A673 (cell line): Measurements from ENCODE around the gene MED27. TPM values are rescaled to one million over a fixed set of nuclear protein-coding genes. Genes with fewer than 3 reads are reported as not detected.

Experiments used
- BruUV-seq: library from RNA; stranded (reverse); fragments of 400-500 nt; replicated peaks from 2 replicates; lab custom pipeline; 2021; lab: Mats Ljungman, UMichigan
- CTCF ChIA-PET: fragments of 300-600 bp; sonication (Branson Sonifier 250); formaldehyde crosslinking; loops from one replicate; lab custom pipeline; 2022; ENCODE audit warnings: antibody characterized with exemption; lab: Charles Lee
- POLR2A ChIA-PET: fragments of 300-600 bp; sonication (Branson Sonifier 250); formaldehyde crosslinking; loops from one replicate; lab custom pipeline; 2022; ENCODE audit warnings: antibody characterized with exemption; ENCODE audit not compliant: low non-redundant PET; lab: Charles Lee
- DNase-seq: peaks from one replicate; pipeline ENCODE4 v3.0.0-alpha.2; 2015; ENCODE audit warnings: low spot score
- H3K27ac ChIP-seq: fragments of 200-600 bp; sonication (generic); 2 replicates; pipeline ENCODE4 v1.5.1; 2016; ENCODE audit warnings: mixed run types, low read depth, mild to moderate bottlenecking, mixed read lengths, antibody characterized with exemption, low read length; ENCODE audit not compliant: poor library complexity, severe bottlenecking
- H3K27me3 ChIP-seq: fragments of 200-600 bp; sonication (generic); replicated peaks from 2 replicates; pipeline ENCODE4 v1.6.1; 2017; ENCODE audit warnings: mixed run types, low read depth, mild to moderate bottlenecking, mixed read lengths, antibody characterized with exemption, low read length; ENCODE audit not compliant: insufficient read depth, poor library complexity
- H3K36me3 ChIP-seq: fragments of 200-600 bp; sonication (generic); 2 replicates; pipeline ENCODE4 v1.6.1; 2016; ENCODE audit warnings: mixed run types, mild to moderate bottlenecking, mixed read lengths, antibody characterized with exemption, low read length; ENCODE audit not compliant: insufficient read depth, poor library complexity, severe bottlenecking
- H3K4me1 ChIP-seq: fragments of 200-600 bp; sonication (generic); 2 replicates; pipeline ENCODE4 v1.6.1; 2017; ENCODE audit warnings: mixed run types, mild to moderate bottlenecking, mixed read lengths, antibody characterized with exemption, low read length; ENCODE audit not compliant: insufficient read depth, poor library complexity, severe bottlenecking
- H3K4me3 ChIP-seq: fragments of 200-600 bp; sonication (generic); 2 replicates; pipeline ENCODE4 v1.5.1; 2016; ENCODE audit warnings: low read depth, mixed run types, mild to moderate bottlenecking, mixed read lengths, low read length; ENCODE audit not compliant: poor library complexity, severe bottlenecking
- H3K9me3 ChIP-seq: fragments of 200-600 bp; sonication (generic); 2 replicates; pipeline ENCODE4 v1.6.1; 2016; ENCODE audit warnings: mixed run types, low read depth, mild to moderate bottlenecking, mixed read lengths, antibody characterized with exemption, low read length; ENCODE audit not compliant: poor library complexity, severe bottlenecking
- EZH2 ChIP-seq: fragments of 200-600 bp; sonication (generic); IDR thresholded peaks from 2 replicates; pipeline ENCODE4 v1.6.1; 2017; ENCODE audit warnings: borderline replicate concordance, low read depth, mild to moderate bottlenecking, mixed read lengths, antibody characterized with exemption, low read length; ENCODE audit not compliant: poor library complexity, severe bottlenecking
- intact Hi-C: fragments of 100-400 bp; cut with micrococcal nuclease; formaldehyde crosslinking; loops from one replicate; pipeline ENCODE4 v1.10.0; 2022; ENCODE audit not compliant: unreplicated experiment
- total RNA-seq: library from RNA; stranded (reverse); gene quantifications from 2 replicates; pipeline ENCODE4 v1.2.3, GENCODE V29; 2021
- TF ChIP-seq, protein P1 (sequence below): fragments of 300-800, 200-600 bp; sonication (generic); conservative IDR thresholded peaks from 2 replicates; pipeline ENCODE4 v1.5.1; 2017; ENCODE audit warnings: low read depth, mild to moderate bottlenecking, antibody characterized with exemption, low read length, moderate library complexity, mixed read lengths

Gene MED27
- total RNA-seq, 1 experiment from 2014 or later = 45.4 TPM

DNA sequence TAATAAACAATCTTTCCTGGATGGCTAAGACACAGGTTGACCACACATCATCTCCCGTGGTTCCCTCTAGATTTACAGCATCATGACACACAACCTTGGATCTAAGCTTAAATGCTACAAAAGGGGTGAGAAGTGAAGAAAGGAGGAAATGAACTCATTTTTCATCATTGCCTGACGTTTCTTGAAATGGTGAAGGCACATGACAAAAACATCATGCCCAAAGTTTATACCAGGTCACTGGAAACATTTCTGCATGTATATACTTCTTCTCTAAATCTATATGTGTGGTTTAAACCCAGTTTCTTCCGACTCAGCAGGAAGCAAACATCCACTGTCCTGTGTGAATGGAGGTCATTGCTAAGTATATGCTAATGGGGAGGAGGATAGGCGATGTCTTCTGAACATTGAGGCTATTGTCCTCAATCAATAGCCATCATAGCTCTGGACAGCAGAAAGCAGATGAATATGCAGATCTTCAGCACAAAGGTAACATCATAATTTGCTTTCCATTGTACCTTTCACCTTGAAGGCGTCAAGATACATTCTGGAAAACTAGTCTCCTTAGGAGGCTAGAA lies 137.4 kb downstream of the MED27 start:
- BruUV-seq = no TSS peak

GRCh38 chr9:131937451-131937850 lies 142.2 kb downstream of the MED27 start:
- BruUV-seq = no TSS peak
- Histone ChIP-seq H3K36me3 (no peaks in the 10 kb centered on the region), H3K4me1 (no peaks in the 10 kb centered on the region), H3K4me3 (no peak overlapping the region), H3K9me3 (no peaks in the 10 kb centered on the region), H3K27me3 (no peaks in the 10 kb centered on the region), H3K27ac (no peak overlapping the region)
- no peak for DNase-seq
- no peak for TF ChIP-seq EZH2
- TF ChIP-seq, protein P1, sequence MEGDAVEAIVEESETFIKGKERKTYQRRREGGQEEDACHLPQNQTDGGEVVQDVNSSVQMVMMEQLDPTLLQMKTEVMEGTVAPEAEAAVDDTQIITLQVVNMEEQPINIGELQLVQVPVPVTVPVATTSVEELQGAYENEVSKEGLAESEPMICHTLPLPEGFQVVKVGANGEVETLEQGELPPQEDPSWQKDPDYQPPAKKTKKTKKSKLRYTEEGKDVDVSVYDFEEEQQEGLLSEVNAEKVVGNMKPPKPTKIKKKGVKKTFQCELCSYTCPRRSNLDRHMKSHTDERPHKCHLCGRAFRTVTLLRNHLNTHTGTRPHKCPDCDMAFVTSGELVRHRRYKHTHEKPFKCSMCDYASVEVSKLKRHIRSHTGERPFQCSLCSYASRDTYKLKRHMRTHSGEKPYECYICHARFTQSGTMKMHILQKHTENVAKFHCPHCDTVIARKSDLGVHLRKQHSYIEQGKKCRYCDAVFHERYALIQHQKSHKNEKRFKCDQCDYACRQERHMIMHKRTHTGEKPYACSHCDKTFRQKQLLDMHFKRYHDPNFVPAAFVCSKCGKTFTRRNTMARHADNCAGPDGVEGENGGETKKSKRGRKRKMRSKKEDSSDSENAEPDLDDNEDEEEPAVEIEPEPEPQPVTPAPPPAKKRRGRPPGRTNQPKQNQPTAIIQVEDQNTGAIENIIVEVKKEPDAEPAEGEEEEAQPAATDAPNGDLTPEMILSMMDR = no peak
- ChIA-PET POLR2A (no interaction called here), CTCF (no interaction called here)
- intact Hi-C loops = no loop called here

More for the DNA sequence above, 137.4 kb downstream of the MED27 start:
- intact Hi-C loops = no loop called here
- Histone ChIP-seq H3K36me3 (no peaks in the 10 kb centered on the region), H3K9me3 (no peaks in the 10 kb centered on the region), H3K4me3 (no peak overlapping the region), H3K27ac (no peak overlapping the region), H3K27me3 (no peaks in the 10 kb centered on the region), H3K4me1 (no peaks in the 10 kb centered on the region)
- DNase-seq = no peak
- ChIA-PET POLR2A (no interaction called here), CTCF (no interaction called here)
- TF ChIP-seq EZH2 = no peak

DNA sequence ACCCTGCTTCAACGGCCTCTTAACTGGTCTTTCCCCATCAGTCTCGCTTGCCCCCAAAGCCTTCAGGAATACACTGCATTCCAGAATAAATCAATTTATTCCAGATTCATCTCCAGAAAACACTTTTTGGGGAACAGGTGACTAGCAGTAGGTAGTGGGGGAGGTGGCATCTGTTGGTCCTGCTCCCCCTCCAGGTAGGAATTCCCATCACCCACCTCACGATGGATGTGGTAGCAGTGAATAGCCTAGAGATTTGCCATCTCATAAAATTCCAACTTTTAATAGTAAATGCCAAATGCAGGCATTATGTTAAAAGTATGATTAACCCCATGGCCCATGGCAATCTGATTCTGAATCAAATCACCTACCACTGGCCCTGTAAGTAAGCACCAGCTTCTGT lies 142.7 kb downstream of the MED27 start:
- BruUV-seq = no TSS peak
- CTCF ChIA-PET = no interaction called here
- POLR2A ChIA-PET = no interaction called here

More for the DNA sequence above, 142.7 kb downstream of the MED27 start:
- H3K27me3 ChIP-seq = no peaks in the 10 kb centered on the region
- no peak overlapping the region for H3K4me3 ChIP-seq
- intact Hi-C loops = no loop called here
- no peak overlapping the region for H3K27ac ChIP-seq
- no peak for TF ChIP-seq EZH2
- TF ChIP-seq, protein P1 = no peak
- H3K9me3 ChIP-seq = no peaks in the 10 kb centered on the region
- no peaks in the 10 kb centered on the region for H3K36me3 ChIP-seq
- no peaks in the 10 kb centered on the region for H3K4me1 ChIP-seq
- no peak for DNase-seq
